Choroid plexus epithelial cell (primary cell): ENCODE measurements around the gene ABLIM2.
A peak's percentile ranks its signal among the peaks of the same experiment; 100 is the strongest.

Source experiments
- DNase-seq: peaks from one replicate; pipeline ENCODE4 v3.0.0-alpha.2; 2010; ENCODE audit warnings: low read depth
- H3K4me3 ChIP-seq: 2 replicates; pipeline ENCODE4 v1.5.1; 2011; ENCODE audit warnings: low read depth, mild to moderate bottlenecking, control low read depth, low read length, moderate library complexity
- TF ChIP-seq, protein P1 (sequence below): conservative IDR thresholded peaks from 2 replicates; pipeline ENCODE4 v1.5.1; 2011; ENCODE audit warnings: low read depth, mild to moderate bottlenecking, control low read depth, inconsistent platforms, low read length, moderate library complexity

The ABLIM2 gene

DNA sequence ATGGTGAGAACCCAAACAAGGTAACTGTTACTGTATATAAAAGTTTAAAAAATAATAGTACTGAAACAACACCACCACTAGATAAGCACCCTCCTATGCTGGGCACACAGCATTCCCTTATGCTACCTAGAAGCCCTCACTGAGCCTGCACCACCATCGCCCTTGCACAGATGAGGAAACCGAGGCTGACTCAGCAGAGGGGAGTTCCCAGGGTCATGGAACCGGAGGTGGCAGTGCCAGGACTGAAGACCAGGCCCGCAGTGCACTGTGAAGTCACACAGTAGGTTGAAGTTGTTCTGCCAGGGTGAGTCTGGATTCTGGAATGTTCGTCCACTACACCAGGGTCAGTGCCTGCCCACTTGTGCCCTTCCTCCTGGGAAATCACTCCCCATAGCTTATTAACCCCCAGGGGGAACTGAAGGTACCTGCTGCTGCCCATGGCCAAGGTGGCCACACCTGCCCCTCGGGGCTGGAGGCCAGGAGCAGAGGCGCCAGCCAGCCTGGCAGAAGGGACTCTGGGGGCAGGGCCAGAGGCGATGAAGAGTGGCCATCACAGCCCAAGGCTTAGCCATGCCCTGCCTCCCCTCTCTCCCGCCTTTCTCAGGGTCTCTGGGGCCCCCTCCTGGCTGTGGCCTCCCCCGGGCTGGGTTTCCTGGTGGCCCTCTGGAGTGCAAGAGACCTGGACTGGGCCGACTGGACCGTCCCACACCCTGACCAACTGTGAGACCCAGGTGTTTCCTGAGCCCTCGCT is 15.1 kb upstream of the ABLIM2 start:
- no peak overlapping the region for H3K4me3 ChIP-seq
- TF ChIP-seq, protein P1, sequence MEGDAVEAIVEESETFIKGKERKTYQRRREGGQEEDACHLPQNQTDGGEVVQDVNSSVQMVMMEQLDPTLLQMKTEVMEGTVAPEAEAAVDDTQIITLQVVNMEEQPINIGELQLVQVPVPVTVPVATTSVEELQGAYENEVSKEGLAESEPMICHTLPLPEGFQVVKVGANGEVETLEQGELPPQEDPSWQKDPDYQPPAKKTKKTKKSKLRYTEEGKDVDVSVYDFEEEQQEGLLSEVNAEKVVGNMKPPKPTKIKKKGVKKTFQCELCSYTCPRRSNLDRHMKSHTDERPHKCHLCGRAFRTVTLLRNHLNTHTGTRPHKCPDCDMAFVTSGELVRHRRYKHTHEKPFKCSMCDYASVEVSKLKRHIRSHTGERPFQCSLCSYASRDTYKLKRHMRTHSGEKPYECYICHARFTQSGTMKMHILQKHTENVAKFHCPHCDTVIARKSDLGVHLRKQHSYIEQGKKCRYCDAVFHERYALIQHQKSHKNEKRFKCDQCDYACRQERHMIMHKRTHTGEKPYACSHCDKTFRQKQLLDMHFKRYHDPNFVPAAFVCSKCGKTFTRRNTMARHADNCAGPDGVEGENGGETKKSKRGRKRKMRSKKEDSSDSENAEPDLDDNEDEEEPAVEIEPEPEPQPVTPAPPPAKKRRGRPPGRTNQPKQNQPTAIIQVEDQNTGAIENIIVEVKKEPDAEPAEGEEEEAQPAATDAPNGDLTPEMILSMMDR: no peak
- no peak for DNase-seq

DNA sequence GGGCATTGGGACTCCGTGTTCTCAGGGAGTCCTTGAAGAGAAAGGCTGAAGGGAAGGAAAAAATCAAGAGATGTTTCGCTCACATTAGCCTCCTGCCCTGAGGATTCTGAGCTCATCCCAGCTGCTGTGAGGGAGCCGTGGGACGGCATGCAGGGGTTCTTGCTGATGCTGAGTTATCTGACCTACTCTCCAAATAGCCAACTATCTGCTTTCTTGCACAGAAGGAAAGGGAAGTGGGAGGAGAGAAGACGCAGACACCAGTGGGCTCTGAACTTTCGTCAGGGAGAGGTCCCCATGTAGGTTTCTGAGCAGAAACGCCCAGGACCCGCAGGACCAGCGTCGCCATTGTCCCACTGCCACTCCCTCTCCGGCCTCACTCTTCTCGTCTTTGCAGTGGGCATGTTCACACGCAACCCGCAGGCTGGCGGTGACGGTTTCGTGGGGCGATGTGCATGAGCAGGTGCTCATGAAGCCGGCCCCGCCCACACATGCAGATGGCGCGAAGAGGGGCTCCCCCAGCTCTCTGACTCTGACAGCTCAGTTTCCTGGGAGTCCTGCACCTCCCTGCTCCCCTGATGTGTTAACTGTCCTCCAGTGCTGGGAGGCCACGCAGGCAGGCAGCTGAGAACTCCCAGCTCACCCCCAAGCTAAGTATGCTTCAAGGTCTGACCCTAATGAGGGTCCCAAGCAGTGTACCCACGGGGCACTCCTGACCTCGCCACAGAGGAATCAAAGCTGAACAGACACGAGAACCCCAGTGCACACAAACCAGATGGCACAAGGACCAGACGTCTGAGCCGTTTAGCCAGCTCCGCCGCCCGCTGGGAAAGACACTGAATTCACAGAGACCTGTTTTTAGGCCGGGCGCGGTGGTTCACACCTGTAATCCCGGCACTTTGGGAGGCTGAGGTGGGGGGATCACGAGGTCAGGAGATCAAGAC is 13.6 kb upstream of the ABLIM2 start:
- TF ChIP-seq, protein P1: no peak
- no peak overlapping the region for H3K4me3 ChIP-seq
- peak; percentile 79 for DNase-seq

DNA sequence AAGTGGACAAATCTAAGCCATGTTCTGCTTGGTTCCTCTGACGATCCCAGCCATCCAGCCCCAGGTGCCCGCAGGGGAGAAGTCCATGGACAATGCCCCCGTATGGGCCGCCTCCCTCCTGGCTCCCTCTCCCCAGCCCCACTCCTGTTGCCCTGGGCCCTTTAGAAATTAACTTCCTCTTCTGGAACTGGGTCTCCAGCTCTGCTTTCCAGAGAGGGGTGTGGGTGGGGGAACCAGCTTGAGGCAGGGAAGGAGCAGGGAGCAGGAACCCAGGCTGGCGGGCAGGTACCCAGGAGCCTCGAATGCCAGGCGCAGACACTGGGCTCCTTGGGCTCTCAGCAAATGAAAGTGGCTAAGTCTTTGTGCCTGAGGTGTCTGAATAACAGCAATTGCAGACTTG is 12.7 kb upstream of the ABLIM2 start:
- no peak overlapping the region for H3K4me3 ChIP-seq
- no peak for DNase-seq
- TF ChIP-seq, protein P1: no peak

DNA sequence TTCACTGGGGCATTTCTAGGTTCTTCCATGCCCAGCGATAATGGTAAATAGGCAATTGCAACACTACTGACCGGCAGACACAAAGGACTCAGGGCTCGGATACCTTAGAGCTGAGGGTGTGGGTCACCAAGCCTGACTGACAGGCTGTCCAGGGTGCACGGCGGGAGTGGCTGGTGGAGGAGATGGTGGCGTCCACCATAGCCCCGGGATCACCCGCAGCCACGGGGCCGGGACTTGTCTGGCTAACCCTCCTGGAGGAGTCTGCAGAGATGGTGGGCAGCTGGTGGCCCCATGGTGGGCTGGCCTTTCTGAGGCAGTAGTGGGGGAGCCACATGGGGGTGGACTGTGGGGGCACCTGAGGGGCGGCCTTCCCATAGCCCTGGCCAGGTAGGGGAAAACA is 11.7 kb upstream of the ABLIM2 start:
- no peak overlapping the region for H3K4me3 ChIP-seq
- no peak for DNase-seq
- TF ChIP-seq, protein P1: no peak

DNA sequence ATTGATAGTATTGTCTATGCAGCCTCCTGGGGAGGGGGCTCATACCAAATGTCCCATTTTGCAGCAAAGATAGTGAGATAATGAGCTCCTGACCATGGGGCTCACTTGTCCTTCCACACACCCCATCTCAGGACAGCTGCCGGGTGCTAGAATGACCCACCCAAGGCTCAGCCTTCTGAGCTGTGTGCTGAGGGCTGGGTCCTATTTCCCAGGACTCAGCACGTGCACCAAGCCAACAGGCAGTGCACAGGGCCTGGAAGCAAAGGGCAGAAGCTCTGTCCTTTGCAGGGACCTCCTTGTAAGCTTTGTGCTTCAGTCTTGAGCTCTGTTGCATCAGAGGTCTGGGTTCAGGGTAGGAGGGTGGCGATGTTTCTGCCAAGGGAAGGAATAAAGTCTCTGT is 11.2 kb upstream of the ABLIM2 start:
- no peak overlapping the region for H3K4me3 ChIP-seq
- DNase-seq: no peak
- TF ChIP-seq, protein P1: no peak

DNA sequence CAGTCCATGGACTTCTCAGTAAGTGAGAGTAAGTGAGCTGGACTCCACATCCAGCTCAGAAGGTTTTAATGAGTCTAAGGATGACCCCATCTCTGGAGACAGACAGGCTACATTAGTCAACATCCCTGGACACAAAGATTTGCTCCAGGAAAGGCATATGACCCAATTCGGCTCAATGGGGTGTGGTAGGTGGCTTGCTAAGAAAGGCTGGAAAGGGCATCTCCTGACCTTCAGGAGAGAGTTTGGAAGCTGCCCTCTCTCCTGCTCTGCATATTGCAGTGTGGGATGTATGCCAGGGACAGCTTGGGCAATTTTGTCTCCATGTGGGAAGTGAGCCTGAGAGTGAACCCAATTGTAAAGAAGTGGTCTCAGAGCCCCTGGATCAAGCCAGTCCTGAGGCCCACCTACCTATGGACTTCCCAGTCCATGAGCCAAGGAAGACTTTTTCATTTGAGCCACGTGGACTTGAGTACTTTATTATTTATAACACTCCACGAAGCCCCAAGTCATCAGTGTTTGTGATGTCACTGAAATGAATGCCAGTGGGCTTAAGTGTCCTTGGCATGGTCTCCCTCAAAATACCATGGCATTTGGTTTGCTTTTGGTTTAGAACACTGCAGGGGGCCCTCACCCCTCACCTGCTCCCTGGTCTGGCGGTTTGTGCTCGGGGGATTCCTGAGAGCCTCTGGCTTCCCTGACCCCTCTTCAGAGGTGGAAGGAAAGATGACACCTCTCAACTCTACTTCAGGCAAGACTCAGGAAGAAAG is 10.4 kb upstream of the ABLIM2 start:
- DNase-seq: no peak
- TF ChIP-seq, protein P1: no peak

More for the DNA sequence above, 10.4 kb upstream of the ABLIM2 start:
- no peak overlapping the region for H3K4me3 ChIP-seq
